Measurements from ENCODE around the gene RGS9.

GRCh38 chr17:65137021-65137939, at the start of gene RGS9:
- TF ChIP-seq, protein P1, sequence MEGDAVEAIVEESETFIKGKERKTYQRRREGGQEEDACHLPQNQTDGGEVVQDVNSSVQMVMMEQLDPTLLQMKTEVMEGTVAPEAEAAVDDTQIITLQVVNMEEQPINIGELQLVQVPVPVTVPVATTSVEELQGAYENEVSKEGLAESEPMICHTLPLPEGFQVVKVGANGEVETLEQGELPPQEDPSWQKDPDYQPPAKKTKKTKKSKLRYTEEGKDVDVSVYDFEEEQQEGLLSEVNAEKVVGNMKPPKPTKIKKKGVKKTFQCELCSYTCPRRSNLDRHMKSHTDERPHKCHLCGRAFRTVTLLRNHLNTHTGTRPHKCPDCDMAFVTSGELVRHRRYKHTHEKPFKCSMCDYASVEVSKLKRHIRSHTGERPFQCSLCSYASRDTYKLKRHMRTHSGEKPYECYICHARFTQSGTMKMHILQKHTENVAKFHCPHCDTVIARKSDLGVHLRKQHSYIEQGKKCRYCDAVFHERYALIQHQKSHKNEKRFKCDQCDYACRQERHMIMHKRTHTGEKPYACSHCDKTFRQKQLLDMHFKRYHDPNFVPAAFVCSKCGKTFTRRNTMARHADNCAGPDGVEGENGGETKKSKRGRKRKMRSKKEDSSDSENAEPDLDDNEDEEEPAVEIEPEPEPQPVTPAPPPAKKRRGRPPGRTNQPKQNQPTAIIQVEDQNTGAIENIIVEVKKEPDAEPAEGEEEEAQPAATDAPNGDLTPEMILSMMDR (IDR thresholded peaks at IDR 0.05) = peak; percentile 85
- TF ChIP-seq EZH2 (IDR thresholded peaks at IDR 0.05; ENCODE audit: borderline replicate concordance, insufficient read depth, low read depth, low read length, poor library complexity, severe bottlenecking) = no peak
